ENCODE results near the gene TXNIP. TPM values are rescaled to one million over a fixed set of nuclear protein-coding genes. Genes with fewer than 3 reads are reported as not detected.

The TXNIP gene
- 100 to 1,000 TPM in 3 of 4 donors, 10 to 100 TPM in 1; 94.9 to 942 (median 328) TPM for total RNA-seq

GRCh38 chr1:145996433-145997015, at the start of gene TXNIP:
TXNIP (minus strand) TSS chr1:145996579; CDS start chr1:145996266, 313 bp downstream.
- 0% methylated on average over 24 to 30 of the region's 30 CpGs for WGBS, 2 donors
- peak within 1 kb of the TSS; percentile 57 to 82 (median 78) for H3K4me3 ChIP-seq
- TF ChIP-seq CTCF (IDR thresholded peaks at IDR 0.05): no peak
- TF ChIP-seq POLR2A (IDR thresholded peaks at IDR 0.05): peak in 3 of 4 donors; percentile 58 to 99 (median 97)
- intact Hi-C loops (cut with DNase I): no loop called here
- peak; percentile 98 for DNase-seq
- no peaks in the 10 kb centered on the region for H3K27me3 ChIP-seq
- peaks cover 16 to 34% (median 24%) of the 10 kb centered on the region in 3 donors for H3K36me3 ChIP-seq
- peak within 1 kb of the TSS; percentile 93 to 99 (median 98) for H3K27ac ChIP-seq
- H3K9me3 ChIP-seq: no peaks in the 10 kb centered on the region
- H3K4me1 ChIP-seq: peaks cover 19 to 80% (median 33%) of the 10 kb centered on the region in 3 donors

- peaks cover 0 to 43% (median 5%) of the 10 kb centered on the region in 3 donors for H3K4me1 ChIP-seq
- WGBS, 2 donors: 33 to 46% methylated on average over 9 of the region's 9 CpGs
- intact Hi-C loops (cut with DNase I): no loop called here
- H3K27ac ChIP-seq: peak overlapping the region in 2 of 4 donors; percentile 94
- DNase-seq: no peak
- H3K4me3 ChIP-seq: peak overlapping the region in 3 of 4 donors; percentile 70 to 78 (median 72)
- H3K36me3 ChIP-seq: no peaks in the 10 kb centered on the region
- H3K9me3 ChIP-seq: no peaks in the 10 kb centered on the region
- no peaks in the 10 kb centered on the region for H3K27me3 ChIP-seq
- TF ChIP-seq CTCF (IDR thresholded peaks at IDR 0.05) (no peak), POLR2A (IDR thresholded peaks at IDR 0.05) (no peak)
Measured at GRCh38 chr1:146039844-146040194, 43.4 kb upstream of the TXNIP start.

GRCh38 chr1:146036965-146037646, 40.7 kb upstream of the TXNIP start:
- Histone ChIP-seq H3K9me3 (no peaks in the 10 kb centered on the region), H3K27ac (peak overlapping the region; percentile 89 to 94 (median 94)), H3K27me3 (no peaks in the 10 kb centered on the region), H3K4me3 (peak overlapping the region; percentile 56 to 78 (median 71)), H3K36me3 (no peaks in the 10 kb centered on the region), H3K4me1 (peaks cover 0 to 46% (median 5%) of the 10 kb centered on the region in 3 donors)
- intact Hi-C loops (cut with DNase I): no loop called here
- DNase-seq: no peak
- no peak for TF ChIP-seq CTCF (IDR thresholded peaks at IDR 0.05)
- peak in 1 of 4 donors; percentile 27 for TF ChIP-seq POLR2A (IDR thresholded peaks at IDR 0.05)
- WGBS, 2 donors: 1% methylated on average over 18 to 21 of the region's 21 CpGs

- H3K27me3 ChIP-seq: no peaks in the 10 kb centered on the region
- H3K4me3 ChIP-seq: peak overlapping the region; percentile 56 to 78 (median 71)
- H3K9me3 ChIP-seq: no peaks in the 10 kb centered on the region
- no peaks in the 10 kb centered on the region for H3K36me3 ChIP-seq
- TF ChIP-seq POLR2A (IDR thresholded peaks at IDR 0.05) (no peak), CTCF (IDR thresholded peaks at IDR 0.05) (no peak)
- intact Hi-C loops (cut with DNase I): no loop called here
- peak overlapping the region; percentile 81 to 94 (median 92) for H3K27ac ChIP-seq
- DNase-seq: no peak
- WGBS, 2 donors: 4 to 5% methylated on average over 10 of the region's 10 CpGs
- peaks cover 0 to 46% (median 5%) of the 10 kb centered on the region in 3 donors for H3K4me1 ChIP-seq
Measured at GRCh38 chr1:146036241-146036964, 40.0 kb upstream of the TXNIP start.

GRCh38 chr1:146035048-146035423, 38.7 kb upstream of the TXNIP start:
- Histone ChIP-seq H3K9me3 (no peaks in the 10 kb centered on the region), H3K4me1 (peaks cover 0 to 42% (median 5%) of the 10 kb centered on the region in 3 donors), H3K36me3 (no peaks in the 10 kb centered on the region), H3K27me3 (no peaks in the 10 kb centered on the region), H3K4me3 (peak overlapping the region in 3 of 4 donors; percentile 37 to 72 (median 70)), H3K27ac (peak overlapping the region in 2 of 4 donors; percentile 94)
- TF ChIP-seq POLR2A (IDR thresholded peaks at IDR 0.05) (no peak), CTCF (IDR thresholded peaks at IDR 0.05) (no peak)
- 37 to 46% methylated on average over 6 of the region's 6 CpGs for WGBS, 2 donors
- DNase-seq: no peak
- intact Hi-C loops (cut with DNase I): no loop called here

Data from esophagus squamous epithelium (tissue), 5 donors.